ENCODE data around the gene HOXC12.

HOXC12 gene, protein sequence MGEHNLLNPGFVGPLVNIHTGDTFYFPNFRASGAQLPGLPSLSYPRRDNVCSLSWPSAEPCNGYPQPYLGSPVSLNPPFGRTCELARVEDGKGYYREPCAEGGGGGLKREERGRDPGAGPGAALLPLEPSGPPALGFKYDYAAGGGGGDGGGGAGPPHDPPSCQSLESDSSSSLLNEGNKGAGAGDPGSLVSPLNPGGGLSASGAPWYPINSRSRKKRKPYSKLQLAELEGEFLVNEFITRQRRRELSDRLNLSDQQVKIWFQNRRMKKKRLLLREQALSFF

DNA sequence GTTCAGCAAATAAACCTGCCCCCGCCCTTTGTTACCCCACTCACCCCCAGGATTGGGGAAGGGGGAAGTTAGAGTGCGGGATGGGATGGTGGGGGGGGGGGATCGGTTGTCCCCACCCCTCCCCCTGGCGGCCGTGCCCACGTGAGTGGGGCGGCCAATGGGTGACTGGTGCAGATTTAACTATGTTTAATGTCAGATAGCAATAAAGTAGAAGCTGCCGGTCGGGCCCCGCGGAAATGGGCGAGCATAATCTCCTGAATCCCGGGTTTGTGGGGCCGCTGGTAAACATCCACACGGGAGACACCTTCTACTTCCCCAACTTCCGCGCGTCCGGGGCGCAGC is at the start of gene HOXC12:
Gene HOXC12 (plus strand): TSS at position 210 of the 342 bp plus-strand sequence. CDS start 27 bp downstream, at position 237.
- DNase-seq = no peak

DNA sequence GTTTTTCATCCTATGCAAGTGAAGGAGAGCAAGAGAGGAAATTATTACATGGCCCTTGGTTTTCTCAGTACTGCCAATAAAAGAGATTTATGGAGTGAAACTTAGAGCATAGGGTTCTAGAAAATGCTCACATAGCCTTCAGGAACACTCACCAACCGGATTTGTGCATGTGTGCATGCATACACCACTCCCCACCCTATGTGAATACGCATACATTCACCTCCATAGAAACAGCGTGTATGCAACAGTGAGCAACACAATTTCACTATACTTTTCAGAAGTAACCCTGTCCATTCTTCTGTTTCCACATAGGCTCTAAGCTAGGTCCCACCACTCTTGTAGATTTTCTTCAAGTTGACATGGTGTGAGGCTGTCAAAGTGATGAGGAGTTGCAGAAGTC is 47.6 kb upstream of the HOXC12 start:
- no peak for DNase-seq

DNA sequence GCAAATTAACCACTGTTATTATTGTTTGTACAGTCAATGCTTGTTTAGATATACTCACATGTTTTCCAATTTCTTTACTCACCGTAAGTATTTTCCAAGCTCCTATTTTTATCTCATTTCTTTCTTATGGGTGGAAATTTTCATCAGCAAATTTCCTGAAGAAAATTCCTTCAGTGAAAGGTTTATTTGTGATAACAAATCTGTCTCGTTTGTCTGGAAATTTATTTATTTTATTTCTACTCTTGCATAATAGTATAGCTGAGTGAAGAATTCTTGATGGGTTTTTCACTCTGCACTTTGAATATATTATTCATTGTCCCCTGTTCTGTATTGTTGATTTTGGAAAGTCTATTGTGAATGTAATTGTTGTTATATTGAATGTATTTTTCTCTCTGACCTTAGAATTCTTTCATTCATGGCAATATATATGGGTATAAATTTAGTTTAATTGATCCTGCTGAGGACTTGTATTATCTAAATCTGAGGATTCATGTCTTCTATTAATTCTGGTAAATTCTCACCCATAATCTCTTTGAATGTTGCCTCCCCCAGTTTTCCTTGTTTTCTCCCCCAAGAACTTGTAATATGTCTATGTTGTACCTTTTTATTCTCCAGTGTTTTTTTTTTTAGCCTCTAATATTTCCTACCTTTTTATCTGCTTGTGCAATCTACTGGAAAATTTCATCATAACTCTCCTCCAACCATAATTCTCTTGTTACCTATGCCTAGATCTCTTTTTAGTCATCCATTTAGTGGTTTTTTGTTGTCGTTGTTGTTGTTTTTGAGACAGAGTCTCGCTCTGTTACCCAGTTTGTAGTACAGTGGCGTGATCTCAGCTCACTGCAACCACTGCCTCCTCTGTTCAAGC is 37.7 kb upstream of the HOXC12 start:
- DNase-seq = no peak

DNA sequence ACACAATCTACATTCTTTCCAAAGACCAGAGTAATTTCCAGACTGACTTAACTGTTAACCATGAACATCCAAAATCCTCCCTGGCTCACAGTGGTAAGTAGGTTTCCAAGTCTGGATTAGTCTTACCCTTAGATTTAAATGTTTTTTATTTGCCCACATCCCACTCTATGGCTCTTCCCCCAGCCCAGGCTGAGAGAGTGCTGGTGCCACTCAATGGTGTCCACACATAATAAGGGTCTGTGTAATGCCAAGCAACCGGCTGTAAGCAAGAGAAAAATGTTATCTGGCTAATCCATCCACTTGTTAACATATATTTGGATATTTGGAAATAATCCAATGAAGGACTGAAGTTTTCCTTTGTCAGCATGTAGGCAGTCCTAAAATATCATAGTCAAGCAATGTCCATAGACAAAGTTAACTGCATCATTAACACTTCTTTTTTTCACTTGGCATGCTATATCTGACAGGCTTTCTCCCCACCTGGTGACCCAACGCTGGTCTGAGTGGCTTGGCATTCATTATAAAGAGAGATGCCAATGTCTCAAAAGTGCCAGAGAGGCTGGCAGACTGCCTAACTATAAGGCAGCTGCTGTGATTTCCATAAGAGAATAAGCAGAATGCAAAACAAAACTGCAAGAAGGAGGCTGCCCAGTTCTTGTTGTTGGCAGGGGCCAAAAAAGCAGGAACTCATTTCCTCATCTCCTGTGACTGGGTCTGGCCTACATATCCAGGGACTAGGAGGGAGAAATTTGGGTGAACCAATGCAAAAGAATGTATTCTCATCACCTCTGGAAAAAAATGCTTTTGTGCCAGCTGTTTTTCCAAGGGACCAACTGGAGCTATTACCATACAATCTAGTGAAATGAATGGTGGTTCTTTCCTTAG is 29.9 kb upstream of the HOXC12 start:
- DNase-seq = no peak

DNA sequence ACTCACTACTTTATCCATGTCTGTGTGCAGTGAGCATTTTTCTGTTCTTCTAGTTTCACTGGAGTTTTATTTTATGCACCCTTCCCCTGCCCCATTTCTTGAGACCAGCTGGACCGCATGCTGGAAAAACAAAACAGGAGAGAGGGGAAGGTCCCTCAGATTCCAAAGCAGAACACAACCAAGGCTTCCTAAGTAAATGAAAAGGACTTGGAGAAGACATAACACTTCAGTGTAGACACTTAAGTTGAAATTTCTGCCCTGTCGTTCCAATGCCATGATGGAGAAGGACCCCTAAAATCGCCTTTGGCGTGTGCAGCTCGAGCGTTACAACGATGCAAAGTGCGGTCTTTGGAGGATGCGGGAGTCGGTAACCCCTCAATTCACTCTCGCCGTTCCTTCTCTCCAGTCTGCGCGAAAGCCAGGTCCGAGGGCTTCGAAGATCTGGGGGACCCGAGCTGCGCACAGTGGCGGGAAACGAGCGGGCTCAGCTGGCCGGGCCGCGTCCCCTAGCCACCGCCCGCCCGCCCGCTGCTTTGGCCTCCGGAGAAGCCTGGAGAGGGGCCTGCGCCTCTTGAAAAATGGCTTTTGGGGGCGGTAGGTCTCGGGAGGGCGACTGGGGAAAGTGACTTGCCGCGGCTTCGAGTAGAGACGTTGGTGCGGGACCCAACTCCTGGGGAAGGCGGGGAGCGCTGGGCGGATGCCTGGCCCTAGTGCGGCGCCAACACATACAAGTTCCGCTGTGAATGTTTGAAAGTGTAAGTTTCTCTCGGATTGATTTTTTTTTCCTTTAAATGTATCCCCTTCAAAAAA is 27.3 kb upstream of the HOXC12 start:
- no peak for DNase-seq

DNA sequence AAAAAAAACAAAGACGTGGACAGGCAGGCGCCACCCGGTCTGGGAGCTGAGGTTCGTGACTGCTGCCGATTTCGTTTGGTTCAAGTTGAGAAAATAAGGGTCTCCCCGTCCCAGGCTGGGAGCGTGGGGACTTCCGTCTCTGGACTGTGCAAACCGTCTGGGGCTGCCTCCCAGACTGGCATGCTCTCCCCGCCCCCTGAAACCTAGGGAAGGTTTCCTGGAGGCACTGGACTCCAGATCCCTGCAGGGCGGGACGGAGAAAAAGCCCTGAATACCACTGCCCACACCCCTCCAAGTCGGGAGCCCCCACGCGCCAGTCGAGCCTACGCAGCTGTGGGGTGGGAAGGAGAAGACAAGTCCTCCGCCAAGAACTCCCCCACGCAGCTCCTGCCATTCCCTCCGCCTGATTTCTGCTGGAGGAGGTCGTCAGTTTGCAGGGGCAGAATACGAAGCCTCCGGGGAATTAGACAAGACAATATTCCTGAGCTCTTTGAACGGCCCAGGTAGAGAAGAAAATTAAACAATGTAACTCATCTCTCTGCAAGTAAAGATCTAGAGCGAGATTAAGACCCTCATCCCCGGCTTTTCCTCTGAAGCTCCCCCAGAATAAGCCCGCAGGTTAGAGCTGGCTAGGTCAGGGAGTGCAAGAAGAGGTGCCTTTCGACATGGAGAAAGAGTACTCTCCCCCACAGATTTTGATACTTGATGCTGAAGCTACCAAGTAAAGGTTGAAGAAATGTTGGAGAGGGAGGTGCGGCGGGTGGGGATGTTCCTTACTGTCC is 26.5 kb upstream of the HOXC12 start:
- DNase-seq = no peak

DNA sequence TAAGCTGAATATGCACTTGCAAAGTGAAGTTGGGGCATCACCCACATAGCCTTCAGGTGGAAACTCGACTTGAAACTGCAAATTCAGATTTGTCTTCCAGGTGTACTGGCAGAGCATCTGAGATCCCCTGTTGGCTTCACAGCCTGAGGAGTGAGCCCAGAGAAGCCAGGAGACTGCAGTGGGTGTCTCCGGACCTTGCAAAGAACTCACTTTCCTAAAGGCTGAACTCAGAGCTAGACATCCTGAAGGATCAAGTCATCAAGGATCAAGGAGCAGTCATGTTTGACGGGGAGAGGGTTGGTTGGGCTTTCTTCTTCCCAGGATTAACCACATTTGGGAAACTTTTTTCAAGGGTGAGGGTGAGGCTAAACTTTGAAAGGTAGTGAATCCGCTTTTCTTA is 25.2 kb upstream of the HOXC12 start:
- no peak for DNase-seq

DNA sequence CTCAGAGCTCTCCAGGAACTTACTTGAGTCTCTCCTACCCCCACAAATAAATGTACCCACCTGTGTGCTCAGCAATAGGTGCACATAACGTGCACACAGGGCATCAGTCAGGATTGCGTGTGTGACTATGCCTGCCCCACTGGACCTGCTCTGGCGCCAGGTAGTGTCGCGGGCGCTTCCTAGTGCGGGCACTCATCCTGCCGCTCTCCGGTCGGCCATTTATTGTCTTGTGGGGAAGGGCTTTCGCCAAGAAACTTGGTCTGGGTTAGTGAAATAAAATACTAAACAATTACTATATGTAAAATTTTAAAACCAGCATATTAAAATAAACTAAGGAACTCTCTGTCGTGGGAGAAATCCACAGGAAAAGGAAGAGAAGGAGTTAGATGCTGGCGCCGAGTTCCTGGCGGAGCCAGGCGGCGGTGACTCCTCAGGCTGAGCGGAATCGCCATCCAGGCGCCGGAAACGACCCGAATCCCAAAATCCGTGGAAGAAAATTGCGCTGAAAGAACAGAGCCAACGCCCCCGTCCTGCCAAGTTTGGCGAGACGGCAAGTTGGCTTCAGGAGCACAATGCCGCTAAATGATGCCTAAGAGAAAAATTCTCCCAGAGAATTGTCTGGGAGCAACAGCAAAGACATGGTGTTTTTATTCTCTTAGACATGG is 24.0 kb upstream of the HOXC12 start:
- DNase-seq = no peak

DNA sequence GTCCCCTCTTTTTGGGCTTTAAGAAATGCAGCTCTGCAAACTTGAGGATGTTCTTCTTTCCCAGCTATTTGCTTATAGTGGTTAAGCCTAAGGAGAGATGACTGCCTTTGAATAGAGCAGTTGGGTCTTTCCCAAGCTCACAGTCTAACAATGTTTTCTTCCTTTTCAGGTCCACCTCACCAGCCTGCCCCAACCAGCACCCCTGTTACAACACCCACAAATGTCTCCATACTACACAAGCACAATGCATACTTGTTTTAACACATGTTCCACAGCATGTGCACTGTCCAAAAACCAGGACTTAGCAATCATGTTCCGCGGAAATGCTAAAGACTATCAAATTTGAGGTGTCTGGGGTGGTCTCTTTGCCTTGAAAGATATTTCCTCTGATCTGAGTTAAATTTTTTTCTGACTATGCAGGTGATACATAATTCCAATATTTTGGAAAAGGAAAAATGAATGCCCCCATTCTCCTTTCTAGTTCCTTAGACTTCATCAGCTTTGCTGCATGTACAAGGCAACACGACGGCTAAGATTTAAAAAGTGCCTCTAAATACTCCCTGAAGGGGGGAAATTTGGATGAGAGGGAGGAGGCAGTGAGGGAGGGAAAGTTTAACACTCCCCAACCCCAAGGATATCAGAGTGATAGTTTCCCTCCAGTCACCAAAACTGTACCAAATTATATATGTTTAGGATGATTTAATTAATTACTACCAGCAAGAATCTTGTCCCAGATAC is 22.7 kb upstream of the HOXC12 start:
- DNase-seq = no peak

DNA sequence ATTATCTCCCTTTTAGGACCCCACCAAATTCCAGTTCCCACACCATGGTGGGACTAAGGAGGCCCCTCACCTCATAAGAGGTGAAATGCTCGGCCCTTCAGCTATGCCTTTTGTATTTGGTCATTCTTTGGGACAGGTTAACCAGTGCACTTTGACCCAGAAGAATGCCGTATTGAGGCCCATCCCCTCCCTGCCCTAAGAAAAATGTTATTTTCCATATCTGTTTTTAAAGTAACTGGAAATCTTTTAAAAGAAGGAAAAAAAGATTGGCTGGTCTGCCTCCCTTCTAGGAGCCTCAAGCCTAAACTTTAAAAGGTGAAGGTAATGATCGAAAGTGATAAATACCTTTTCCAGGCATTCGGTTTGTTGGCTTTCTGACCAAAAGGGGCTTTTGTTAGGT is 21.8 kb upstream of the HOXC12 start:
- DNase-seq = no peak

DNA sequence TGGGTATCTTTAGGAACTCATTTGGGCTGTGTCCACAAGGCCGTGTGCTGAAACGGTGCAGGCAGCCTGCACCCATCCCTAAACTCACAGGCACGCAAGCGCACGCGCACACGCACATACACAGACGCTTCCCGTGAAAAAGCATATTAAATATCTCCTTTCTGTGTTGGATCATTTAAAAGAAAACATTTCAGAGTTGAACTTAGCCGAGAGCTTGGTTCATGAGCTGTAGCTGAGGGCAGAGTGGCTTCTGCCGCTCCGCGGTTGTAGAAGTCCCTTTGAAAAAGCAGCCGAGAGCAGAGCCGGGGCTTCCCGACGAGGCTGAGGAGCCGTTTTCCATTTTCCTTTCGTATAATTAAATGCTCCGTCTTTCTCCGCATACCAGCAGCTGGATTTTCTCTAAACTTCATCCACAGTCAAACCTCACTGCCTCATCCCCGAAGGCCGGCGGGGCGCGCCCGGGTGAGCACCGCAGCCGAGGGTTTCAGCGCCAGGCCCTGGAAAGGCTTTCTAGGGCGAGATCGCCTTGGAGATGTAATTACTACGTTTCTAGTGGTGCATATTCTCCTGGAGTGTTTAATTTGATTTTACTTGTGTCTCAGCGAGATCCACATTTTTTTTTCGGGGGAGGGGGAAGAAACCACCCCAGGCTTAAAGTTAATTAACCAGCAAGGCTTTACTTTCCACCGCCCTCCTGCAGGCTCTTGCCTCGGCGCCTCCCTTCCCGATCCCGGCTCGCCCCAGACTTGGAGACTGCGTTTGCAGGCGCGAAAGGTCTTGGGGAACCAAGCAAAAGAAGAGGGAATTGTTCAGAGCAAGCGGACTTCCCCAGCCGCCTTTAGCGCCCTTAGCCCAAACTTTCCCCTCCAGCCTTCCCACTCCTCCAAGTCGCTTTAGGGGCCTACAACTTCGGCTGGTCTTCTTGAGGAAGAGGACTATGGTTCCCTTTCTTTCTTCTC is 19.0 kb upstream of the HOXC12 start:
- DNase-seq = no peak

DNA sequence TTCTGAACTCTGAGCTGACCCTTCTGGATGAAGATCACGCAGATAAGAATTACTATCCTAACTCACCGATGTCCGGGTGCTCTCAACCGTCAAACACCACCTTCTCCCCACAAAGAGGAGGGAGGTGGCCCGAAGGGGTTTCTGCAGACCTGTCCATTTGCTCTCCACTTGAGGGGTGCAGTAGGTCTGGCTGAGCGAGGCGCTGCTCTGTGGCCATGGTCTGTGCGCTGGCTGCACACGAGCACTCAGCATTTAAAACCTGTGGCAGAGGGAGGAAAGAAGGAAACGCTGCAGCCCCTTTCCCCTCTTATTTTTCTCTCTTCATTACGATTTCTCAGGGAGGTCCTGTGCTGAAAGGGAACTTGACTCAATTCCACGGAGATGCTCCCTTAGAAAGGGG is 17.6 kb upstream of the HOXC12 start:
- DNase-seq = no peak

DNA sequence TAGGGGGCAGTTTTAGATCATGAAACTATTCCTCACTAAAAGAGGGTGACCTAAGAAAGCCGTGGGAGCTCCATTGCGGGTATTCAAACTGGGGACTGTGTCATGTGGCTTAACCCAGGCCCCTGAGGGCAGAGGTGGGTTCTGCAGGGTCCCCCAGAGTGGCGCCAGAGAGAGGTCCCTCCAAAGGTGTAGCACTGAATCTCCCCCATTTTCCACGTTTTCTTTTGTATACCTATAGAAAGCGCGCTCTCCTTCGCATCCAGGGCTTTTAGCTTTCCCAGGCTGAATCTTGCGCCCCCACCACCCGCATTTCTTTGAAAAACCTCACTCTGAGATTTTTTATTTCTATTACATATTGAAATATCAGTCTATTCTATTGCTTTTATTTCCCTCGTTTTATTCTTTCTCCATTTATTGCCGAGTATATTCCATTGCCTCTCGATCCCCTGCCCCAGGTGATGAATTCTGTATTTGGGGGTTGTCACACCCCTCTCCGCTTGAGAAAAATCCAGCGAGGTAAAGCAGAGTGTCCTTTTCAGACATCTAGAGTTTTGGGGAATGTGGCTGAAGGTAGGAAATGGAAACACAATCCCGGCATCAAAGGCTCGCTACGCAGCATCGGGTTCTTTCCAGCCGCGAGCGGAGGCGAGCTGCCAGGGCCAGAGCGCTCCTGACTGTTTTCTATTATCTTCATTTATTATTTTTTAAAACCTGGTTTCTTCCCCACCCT is 16.9 kb upstream of the HOXC12 start:
- DNase-seq = no peak

DNA sequence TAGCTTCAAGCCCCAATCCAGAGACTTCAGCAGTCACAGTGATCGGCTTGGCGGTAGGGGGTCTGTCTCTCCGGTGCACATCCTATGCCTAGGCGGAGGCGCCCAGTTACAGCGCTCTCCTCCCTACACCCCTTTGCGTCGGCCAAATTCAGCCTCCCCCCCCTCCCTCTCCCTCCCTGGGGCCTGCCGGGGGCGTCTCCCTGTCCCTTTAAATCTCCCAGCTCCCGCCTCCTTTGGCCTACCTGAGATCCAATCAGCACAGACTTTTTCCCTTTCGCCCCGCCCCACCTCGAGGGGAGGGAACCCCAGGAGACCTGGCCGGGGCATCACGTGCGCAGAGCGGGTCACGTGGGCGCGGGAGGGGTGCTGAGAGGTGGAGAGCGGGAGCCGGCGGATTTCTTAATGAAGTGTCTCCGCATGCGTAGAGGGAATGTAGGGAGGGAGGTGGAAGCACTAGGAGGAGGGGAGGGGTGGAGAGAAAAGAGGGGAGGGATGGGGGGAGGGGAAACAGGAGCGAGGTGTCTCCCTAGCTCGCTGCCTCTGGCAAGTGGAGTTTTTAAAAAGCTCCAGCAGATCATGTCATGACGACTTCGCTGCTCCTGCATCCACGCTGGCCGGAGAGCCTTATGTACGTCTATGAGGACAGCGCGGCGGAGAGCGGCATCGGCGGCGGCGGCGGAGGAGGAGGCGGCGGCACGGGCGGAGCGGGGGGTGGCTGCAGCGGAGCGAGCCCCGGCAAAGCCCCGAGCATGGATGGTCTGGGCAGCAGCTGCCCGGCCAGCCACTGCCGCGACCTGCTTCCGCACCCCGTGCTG is 16.2 kb upstream of the HOXC12 start, which contains the start of gene HOXC13:
Gene HOXC13 (plus strand): TSS at position 506 of the 815 bp plus-strand sequence. CDS start 76 bp downstream, at position 582.
- peak; percentile 98 for DNase-seq

DNA sequence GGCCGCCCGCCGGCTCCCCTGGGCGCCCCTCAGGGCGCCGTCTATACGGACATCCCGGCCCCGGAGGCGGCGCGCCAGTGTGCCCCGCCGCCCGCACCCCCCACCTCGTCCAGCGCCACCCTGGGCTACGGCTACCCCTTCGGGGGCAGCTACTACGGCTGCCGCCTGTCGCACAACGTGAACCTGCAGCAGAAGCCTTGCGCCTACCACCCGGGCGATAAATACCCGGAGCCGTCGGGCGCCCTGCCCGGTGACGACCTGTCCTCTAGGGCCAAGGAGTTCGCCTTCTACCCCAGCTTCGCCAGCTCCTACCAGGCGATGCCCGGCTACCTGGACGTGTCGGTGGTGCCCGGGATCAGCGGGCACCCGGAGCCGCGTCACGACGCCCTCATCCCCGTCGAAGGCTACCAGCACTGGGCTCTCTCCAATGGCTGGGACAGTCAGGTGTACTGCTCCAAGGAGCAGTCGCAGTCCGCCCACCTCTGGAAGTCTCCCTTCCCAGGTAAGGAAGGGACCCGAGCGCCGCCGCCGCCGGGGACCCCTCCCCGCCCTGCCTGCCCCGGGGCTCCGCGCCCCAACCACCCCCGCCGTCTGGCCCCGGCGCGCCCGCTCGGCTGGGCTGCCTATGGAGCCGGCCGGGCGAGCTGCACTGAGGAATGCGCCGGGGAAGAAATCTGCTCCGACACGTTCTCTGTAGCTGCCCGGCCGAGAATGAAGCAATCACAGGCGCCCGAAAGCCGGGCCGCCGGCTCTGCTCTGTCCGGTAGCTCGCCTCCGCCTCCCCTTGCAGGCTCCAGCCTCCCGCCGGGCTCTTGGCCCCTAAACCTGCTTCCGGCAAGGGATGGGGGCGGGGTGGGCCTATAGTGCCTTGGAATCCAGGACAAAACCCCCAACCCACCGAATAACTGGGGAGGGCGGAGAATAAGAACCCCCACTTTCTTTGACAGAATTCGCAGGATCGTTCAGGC is 15.3 kb upstream of the HOXC12 start:
- no peak for DNase-seq

DNA sequence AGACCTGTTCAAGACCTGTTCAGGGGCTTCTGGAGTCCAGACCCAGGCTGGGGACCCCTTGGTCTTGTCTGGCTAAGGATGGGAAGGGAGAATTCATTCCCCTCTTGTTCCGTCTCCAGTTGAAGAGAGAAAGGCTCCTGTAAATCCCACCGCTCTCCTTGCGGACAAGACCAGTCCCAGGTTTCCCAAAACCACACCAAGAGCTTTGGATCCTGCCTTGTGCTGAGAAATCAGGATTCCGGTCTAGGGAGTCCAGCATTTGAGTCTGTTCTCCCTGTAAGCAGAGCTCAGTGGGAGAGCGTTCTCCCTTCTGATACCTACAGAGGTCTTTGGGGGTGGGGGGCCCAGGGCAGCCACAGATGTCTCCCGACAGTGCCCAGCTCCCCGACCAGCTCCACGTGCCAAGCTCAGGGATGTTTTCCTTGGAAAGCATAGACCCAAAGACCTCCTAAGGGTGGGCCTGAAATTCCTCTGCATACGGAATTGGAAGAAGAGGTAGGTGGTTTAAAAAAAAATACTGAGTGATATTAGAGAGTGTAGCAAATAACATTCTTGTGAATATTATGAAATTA is 14.2 kb upstream of the HOXC12 start:
- DNase-seq = no peak
